Kidney epithelial cell (primary cell): ENCODE data around the gene FERMT3. TPM values are rescaled to one million over a fixed set of nuclear protein-coding genes. Genes with fewer than 3 reads are reported as not detected.

Source experiments
- DNase-seq: peaks from one replicate; pipeline ENCODE4 v3.0.0-alpha.2; 2010; ENCODE audit warnings: low read depth
- H3K27me3 ChIP-seq: 2 replicates; pipeline ENCODE4 v1.6.0; 2011; ENCODE audit warnings: low read length; ENCODE audit not compliant: control insufficient read depth, insufficient read depth
- H3K36me3 ChIP-seq: 2 replicates; pipeline ENCODE4 v1.5.1; 2011; ENCODE audit warnings: low read length; ENCODE audit not compliant: control insufficient read depth, insufficient read depth
- H3K4me3 ChIP-seq: 2 replicates; pipeline ENCODE4 v1.5.1; 2011; ENCODE audit warnings: low read depth, mild to moderate bottlenecking, control low read depth, low read length
- total RNA-seq: library from RNA; depleted of rRNA; stranded (reverse); fragments of >200 nt; gene quantifications from 2 replicates; pipeline ENCODE4 v1.2.3, GENCODE V29; 2015
- TF ChIP-seq, protein P1 (sequence below): IDR thresholded peaks from 2 replicates; pipeline ENCODE4 v1.5.1; 2011; ENCODE audit warnings: mild to moderate bottlenecking, moderate library complexity, low read length, control low read depth, inconsistent platforms; ENCODE audit not compliant: insufficient read depth, poor library complexity, severe bottlenecking

FERMT3 gene
- total RNA-seq, 1 donor from 2014 or later = 0.25 TPM

DNA sequence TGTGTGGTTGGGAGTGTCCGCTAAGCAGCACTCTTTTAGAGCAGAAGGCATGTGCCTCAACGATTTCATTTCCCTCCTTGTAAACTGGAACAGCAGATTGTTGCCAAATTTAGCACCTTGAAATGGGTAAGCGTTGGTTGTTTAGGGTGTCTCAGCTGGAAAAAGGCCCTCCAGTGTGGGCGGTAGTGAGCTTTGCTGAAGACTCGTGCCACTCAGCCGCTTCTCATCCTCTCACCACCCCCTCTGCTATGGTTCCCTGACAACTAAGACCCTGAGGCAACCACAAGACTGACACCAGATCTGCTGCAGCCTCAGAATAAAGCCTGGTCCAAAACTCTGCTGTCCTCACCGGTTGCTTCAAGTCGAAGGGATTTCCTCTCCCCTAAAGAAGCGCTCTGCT lies 9.9 kb upstream of the FERMT3 start:
- peaks cover 5% of the 10 kb centered on the region for H3K36me3 ChIP-seq
- no peak for DNase-seq
- TF ChIP-seq, protein P1, sequence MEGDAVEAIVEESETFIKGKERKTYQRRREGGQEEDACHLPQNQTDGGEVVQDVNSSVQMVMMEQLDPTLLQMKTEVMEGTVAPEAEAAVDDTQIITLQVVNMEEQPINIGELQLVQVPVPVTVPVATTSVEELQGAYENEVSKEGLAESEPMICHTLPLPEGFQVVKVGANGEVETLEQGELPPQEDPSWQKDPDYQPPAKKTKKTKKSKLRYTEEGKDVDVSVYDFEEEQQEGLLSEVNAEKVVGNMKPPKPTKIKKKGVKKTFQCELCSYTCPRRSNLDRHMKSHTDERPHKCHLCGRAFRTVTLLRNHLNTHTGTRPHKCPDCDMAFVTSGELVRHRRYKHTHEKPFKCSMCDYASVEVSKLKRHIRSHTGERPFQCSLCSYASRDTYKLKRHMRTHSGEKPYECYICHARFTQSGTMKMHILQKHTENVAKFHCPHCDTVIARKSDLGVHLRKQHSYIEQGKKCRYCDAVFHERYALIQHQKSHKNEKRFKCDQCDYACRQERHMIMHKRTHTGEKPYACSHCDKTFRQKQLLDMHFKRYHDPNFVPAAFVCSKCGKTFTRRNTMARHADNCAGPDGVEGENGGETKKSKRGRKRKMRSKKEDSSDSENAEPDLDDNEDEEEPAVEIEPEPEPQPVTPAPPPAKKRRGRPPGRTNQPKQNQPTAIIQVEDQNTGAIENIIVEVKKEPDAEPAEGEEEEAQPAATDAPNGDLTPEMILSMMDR = no peak
- no peaks in the 10 kb centered on the region for H3K27me3 ChIP-seq
- H3K4me3 ChIP-seq = no peak overlapping the region

DNA sequence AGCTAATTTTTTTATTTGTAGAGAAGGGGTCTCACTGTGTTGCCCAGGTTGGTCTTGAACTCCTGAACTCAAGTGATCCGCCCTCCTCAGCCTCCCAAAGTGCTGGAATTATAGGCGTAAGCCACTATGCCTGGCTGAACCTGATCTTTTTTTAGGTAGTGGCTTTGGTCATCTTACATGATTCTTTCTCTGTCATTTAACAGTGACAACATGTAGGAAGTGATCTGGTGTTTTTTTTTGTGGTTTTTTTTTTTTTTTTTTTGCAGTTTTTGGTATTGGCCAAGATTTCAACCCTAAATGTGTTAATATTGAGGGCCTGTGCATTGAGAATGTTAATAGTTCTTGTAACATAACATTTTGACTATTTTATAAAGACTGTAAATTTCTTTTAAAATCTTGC lies 8.0 kb upstream of the FERMT3 start:
- TF ChIP-seq, protein P1 = no peak
- DNase-seq = no peak
- H3K36me3 ChIP-seq = peaks cover 2% of the 10 kb centered on the region

DNA sequence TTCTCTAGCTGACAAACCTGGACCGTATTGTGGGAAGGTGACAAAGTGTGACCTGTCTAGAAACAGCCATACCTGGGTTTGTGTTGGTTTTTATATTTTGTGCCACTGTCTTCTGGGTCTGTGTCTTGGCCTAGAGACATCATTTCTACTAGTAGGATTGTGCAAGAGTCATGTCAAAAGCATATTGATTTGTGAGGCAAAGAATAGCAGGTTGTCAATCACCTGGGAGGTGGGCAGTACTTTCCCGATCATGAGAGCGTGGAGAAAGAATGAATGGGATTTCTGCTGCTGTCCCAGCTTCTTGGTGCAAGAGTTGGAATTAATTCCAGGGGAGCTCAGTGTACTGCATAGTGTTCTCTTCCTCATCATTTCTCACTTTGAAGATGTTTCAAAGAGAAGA lies 5.0 kb upstream of the FERMT3 start:
- no peak for DNase-seq
- H3K4me3 ChIP-seq = no peak overlapping the region
- TF ChIP-seq, protein P1 = no peak
- peaks cover 4% of the 10 kb centered on the region for H3K36me3 ChIP-seq
- H3K27me3 ChIP-seq = no peaks in the 10 kb centered on the region

More for the DNA sequence above, 8.0 kb upstream of the FERMT3 start:
- no peaks in the 10 kb centered on the region for H3K27me3 ChIP-seq
- no peak overlapping the region for H3K4me3 ChIP-seq

DNA sequence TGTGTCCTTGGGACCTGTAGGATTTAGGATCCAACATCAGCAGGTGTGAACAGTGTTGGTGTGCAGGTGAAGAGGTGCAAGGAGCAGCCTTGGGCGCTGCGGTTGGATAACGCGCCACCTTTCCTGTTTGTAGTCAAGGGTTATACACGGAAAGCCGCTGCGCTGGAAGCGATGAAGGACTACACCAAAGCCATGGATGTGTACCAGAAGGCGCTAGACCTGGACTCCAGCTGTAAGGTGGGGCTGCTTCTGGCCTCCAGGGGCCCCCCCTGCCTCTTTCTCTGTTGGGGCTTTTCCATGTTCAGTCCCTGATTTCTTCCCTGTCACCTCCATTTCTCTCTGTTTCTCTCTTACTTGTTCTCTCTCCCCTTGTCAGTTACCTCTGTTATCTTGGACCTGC lies 3.5 kb upstream of the FERMT3 start:
- Histone ChIP-seq H3K36me3 (peaks cover 2% of the 10 kb centered on the region), H3K4me3 (no peak overlapping the region), H3K27me3 (no peaks in the 10 kb centered on the region)
- DNase-seq = no peak
- TF ChIP-seq, protein P1 = no peak

DNA sequence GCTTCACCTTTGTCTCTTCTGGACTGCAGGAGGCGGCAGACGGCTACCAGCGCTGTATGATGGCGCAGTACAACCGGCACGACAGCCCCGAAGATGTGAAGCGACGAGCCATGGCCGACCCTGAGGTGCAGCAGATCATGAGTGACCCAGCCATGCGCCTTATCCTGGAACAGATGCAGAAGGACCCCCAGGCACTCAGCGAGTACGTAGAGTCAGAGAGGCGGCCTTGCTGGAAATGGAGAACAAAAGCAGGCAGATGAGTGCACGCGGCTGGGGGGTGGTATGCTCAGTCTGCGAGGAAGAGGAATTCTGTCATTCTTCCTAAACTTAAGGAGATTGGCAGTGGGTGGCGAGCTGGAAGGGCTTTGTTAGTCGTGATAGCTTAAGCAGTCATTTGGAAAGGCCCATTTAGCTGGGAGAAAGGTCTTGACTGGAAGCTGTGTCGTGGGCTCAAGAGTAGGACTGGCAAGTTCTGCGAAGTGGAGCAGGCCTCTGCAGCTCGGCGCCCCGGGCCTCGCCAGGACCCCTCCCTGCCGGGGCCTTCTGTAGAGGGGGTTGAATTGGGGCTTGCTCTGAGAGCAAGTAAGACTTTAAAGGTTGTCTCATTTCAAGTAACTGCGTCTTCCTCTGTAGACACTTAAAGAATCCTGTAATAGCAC lies 3.0 kb upstream of the FERMT3 start:
- DNase-seq = no peak
- Histone ChIP-seq H3K27me3 (no peaks in the 10 kb centered on the region), H3K4me3 (no peak overlapping the region), H3K36me3 (peaks cover 2% of the 10 kb centered on the region)
- TF ChIP-seq, protein P1 = no peak

DNA sequence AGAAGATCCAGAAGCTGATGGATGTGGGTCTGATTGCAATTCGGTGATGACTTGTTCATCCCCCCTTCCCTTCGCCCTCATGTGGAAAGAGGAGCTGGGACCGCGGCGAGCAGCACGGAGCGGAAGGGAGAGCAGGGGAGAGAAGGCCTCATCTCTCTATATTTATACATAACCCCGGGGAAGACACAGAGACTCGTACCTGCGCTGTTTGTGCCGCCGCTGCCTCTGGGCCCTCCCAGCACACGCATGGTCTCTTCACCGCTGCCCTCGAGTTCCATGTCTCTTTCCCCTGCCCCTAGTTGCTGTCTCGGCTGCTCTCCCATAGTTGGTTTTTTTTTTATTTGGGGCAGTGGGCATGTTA lies 2.5 kb upstream of the FERMT3 start:
- TF ChIP-seq, protein P1 = no peak
- DNase-seq = no peak
- Histone ChIP-seq H3K36me3 (peaks cover 2% of the 10 kb centered on the region), H3K4me3 (no peak overlapping the region), H3K27me3 (no peaks in the 10 kb centered on the region)
